H7 (cell line): ENCODE data around the gene SOX2. TPM values are rescaled to one million over a fixed set of nuclear protein-coding genes. Genes with fewer than 3 reads are reported as not detected.
A peak's percentile ranks its signal among the peaks of the same experiment; 100 is the strongest.

Experiments used
- DNase-seq: peaks from one replicate; pipeline ENCODE4 v3.0.0; 2012
- H3K27me3 ChIP-seq: 2 replicates; pipeline ENCODE4 v1.6.0; 2011; ENCODE audit warnings: mild to moderate bottlenecking, low read length; ENCODE audit not compliant: control insufficient read depth, insufficient read depth
- H3K36me3 ChIP-seq: replicated peaks from 2 replicates; pipeline ENCODE4 v1.5.1; 2011; ENCODE audit warnings: low read length; ENCODE audit not compliant: control insufficient read depth, insufficient read depth
- H3K4me3 ChIP-seq: 2 replicates; pipeline ENCODE4 v1.5.1; 2011; ENCODE audit warnings: low read depth, mild to moderate bottlenecking, control low read depth, low read length, moderate library complexity; ENCODE audit not compliant: insufficient read depth
- total RNA-seq: library from RNA; depleted of rRNA; stranded (reverse); fragments of >200 nt; shearing (Covaris generic); gene quantifications from 2 replicates; pipeline ENCODE4 v1.2.3, GENCODE V29; 2014

Gene SOX2
- total RNA-seq, 1 experiment from 2014 or later = 233 TPM

DNA sequence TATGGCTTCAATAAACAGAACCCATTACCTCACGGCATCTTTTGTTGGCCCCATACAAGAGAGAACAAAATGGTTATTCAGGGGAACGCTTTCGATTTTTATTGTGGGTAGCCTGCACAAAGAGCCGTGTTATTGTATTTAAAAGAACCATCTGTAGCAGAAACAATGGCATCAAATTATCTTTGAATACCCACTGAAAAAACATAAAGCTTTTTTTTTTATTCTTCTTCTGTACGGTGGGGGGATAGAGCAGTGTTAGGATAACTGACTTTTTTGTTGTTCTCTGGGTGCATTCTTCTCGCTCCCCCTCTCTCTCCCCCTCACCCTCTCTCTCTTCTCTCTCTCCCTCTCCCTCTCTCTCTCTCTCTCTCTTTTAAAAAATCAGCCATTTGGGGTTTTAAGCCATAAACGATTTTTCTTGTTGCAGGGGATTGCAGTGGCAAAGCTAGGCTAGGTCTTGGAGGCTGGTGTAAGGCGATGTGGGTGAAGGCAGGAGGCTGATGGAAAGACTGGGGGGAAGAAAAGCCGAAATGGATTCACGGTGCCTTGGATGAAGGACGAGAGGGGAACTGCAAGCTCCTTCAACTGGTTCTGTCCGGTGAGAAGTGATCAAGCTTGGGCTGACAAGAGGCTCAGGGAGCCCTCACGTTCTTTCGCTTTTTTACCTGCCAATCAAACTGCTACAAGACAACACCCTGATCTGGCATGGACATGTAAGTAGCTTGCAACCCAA lies 12.4 kb upstream of the SOX2 start:
- peak overlapping the region; percentile 10; the same call in 1 of the 2 replicates for H3K4me3 ChIP-seq
- peaks cover 61% of the 10 kb centered on the region for H3K27me3 ChIP-seq
- DNase-seq = peak; percentile 60
- H3K36me3 ChIP-seq = no peaks in the 10 kb centered on the region

GRCh38 chr3:181700168-181701087 lies 11.3 kb upstream of the SOX2 start:
- H3K36me3 ChIP-seq = no peaks in the 10 kb centered on the region
- peak overlapping the region; percentile 12; the same call in 1 of the 2 replicates for H3K4me3 ChIP-seq
- H3K27me3 ChIP-seq = peaks cover 63% of the 10 kb centered on the region
- peak; percentile 75 for DNase-seq

DNA sequence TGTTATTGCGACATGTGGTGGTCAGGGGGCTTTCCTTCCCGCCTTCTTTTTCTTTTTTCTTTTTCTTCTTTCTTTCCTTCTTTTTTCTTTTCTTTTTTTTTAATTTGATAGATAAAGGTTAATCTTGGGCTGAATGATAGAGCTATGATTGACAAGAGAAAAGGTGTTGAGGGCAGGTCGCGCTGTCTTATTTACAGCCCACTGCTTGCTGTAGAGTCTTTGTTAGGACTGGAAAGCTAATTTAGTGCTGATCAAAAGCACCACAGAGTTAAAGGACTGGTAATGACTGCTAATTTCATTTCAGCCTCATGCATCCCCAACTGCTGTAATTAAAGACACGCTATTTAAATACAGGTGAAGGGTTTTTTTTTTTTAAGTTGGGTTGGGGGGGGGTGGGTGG lies 10.6 kb upstream of the SOX2 start:
- peaks cover 58% of the 10 kb centered on the region for H3K27me3 ChIP-seq
- no peak for DNase-seq
- H3K4me3 ChIP-seq = peak overlapping the region; percentile 8; the same call in 1 of the 2 replicates
- no peaks in the 10 kb centered on the region for H3K36me3 ChIP-seq

GRCh38 chr3:181703601-181704420 lies 7.9 kb upstream of the SOX2 start:
- Histone ChIP-seq H3K36me3 (no peaks in the 10 kb centered on the region), H3K4me3 (peak overlapping the region; percentile 31; the same call in 1 of the 2 replicates), H3K27me3 (peaks cover 32% of the 10 kb centered on the region; the same call in 1 of the 2 replicates)
- peak; percentile 74 for DNase-seq

DNA sequence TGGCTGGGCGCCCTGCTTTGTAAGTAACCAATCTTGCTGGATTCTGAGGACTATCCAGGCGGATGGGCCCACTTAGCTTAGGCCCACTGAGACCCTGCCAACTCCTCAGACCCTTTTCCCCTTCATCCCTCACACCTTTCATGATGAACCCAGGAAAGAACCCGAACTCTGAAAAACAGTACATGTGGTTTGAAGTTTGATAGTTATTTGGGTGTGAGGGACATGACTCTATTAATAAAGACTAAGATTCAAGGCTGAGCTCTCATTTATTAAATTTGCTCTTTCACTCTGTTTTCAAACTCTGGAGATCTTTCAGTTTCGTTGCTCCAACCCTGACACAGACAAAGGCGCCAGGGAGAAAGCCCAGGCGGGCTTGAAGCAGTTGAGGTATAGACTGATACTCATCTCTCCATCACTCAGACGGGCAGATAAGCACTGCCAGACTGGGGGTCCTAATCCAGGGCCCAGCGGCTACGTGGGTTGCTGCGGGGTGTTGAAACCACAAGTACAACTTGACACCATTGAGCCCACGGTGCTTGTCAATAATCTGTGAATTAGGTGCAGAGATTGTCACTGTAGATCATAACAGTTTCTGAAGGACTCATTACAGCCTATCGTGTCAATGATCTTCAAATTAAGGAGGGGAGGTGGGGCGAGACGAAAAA lies 7.2 kb upstream of the SOX2 start:
- no peak for DNase-seq
- Histone ChIP-seq H3K27me3 (peaks cover 27% of the 10 kb centered on the region; the same call in 1 of the 2 replicates), H3K36me3 (no peaks in the 10 kb centered on the region), H3K4me3 (peak overlapping the region; percentile 31; the same call in 1 of the 2 replicates)

DNA sequence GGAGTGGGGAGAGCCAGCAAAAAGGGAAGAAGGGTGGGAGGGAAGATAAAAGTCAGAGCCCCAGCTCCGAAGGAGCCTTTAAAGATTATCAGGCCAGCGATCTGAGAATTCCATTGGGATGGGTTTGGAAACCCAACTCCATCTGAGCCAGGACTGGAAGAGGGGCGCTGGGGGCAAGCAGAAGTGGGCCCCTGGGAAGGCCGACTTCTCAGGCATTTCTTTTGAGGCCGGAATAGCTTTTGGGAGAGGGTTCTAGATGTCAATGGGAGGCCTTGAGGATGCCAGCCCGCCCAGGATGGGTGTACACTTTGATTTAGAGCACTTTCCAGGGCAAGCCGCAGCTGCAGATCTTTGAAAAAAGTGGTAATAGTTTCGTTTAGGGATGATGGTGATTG lies 6.6 kb upstream of the SOX2 start:
- Histone ChIP-seq H3K27me3 (peaks cover 27% of the 10 kb centered on the region; the same call in 1 of the 2 replicates), H3K4me3 (no peak overlapping the region), H3K36me3 (no peaks in the 10 kb centered on the region)
- no peak for DNase-seq

DNA sequence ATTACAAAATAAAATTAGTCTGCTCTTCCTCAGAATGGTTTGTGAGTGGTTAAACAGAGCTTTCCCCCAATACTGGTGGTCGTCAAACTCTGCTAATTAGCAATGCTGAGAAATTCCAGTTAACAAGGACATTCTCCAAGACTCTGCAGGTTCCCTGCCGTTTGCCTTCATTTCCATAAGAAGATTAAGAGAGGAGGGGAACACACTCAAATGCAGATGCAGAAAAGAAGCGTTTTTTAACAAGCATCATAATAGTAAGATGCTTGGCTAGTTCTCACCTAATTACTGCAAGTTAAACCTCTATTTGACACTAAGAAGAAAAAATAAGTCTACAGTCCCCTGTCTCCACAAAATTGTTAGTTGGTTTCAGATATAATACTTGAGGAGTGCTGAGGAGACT lies 3.7 kb upstream of the SOX2 start:
- H3K36me3 ChIP-seq = no peaks in the 10 kb centered on the region
- no peak for DNase-seq
- H3K27me3 ChIP-seq = peaks cover 24% of the 10 kb centered on the region; the same call in 1 of the 2 replicates
- no peak overlapping the region for H3K4me3 ChIP-seq

GRCh38 chr3:181709537-181710279 lies 2.0 kb upstream of the SOX2 start:
- Histone ChIP-seq H3K4me3 (peak overlapping the region; percentile 78), H3K27me3 (peaks cover 7% of the 10 kb centered on the region), H3K36me3 (no peaks in the 10 kb centered on the region)
- DNase-seq = no peak

DNA sequence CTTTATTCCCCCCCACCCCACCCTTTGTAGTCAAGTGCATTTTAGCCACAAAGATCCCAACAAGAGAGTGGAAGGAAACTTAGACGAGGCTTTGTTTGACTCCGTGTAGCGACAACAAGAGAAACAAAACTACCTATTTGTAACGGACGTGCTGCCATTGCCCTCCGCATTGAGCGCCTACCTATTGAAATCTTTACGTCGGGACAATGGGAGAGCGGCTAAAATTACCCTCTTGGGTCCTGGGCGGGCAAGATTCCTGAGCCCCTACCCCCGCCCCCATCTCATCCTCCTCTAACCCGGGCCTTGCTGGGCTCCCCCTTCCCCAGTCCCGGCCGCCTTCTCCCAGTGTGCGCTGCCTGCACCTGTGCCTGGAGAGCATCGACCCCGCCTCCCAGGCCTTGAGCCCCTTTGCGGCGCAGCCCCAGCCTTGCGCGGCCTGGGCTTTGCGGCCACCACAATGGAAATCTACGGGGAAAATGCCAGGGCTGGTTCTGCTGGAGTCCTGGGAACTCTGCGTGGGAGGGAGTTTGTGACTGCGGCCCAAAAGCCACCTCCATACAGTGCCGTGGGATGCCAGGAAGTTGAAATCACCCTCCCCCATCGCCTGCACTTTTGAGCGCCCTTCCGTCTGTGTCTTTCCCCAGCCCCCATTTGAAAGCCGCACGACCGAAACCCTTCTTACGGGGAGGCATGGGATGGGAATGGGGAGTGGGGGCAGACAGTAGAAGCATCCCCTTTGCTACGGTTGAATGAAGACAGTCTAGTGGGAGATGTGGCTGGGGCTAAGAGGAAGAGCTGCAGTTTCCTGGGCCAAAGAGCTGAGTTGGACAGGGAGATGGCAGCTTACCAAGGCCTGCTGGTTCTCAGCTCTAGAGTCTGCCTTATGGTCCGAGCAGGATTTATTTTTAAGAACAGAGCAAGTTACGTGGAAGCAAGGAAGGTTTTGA lies 1.1 kb upstream of the SOX2 start:
- Histone ChIP-seq H3K4me3 (peak overlapping the region; percentile 78), H3K36me3 (no peaks in the 10 kb centered on the region), H3K27me3 (peaks cover 2% of the 10 kb centered on the region)
- DNase-seq = peak; percentile 90

DNA sequence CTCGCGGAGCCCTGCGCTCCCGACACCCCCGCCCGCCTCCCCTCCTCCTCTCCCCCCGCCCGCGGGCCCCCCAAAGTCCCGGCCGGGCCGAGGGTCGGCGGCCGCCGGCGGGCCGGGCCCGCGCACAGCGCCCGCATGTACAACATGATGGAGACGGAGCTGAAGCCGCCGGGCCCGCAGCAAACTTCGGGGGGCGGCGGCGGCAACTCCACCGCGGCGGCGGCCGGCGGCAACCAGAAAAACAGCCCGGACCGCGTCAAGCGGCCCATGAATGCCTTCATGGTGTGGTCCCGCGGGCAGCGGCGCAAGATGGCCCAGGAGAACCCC lies 464 bp downstream of the SOX2 start:
- H3K27me3 ChIP-seq = peaks cover 1% of the 10 kb centered on the region; the same call in 1 of the 2 replicates
- DNase-seq = no peak

DNA sequence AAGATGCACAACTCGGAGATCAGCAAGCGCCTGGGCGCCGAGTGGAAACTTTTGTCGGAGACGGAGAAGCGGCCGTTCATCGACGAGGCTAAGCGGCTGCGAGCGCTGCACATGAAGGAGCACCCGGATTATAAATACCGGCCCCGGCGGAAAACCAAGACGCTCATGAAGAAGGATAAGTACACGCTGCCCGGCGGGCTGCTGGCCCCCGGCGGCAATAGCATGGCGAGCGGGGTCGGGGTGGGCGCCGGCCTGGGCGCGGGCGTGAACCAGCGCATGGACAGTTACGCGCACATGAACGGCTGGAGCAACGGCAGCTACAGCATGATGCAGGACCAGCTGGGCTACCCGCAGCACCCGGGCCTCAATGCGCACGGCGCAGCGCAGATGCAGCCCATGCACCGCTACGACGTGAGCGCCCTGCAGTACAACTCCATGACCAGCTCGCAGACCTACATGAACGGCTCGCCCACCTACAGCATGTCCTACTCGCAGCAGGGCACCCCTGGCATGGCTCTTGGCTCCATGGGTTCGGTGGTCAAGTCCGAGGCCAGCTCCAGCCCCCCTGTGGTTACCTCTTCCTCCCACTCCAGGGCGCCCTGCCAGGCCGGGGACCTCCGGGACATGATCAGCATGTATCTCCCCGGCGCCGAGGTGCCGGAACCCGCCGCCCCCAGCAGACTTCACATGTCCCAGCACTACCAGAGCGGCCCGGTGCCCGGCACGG lies 991 bp downstream of the SOX2 start:
- no peak for DNase-seq
- Histone ChIP-seq H3K36me3 (no peaks in the 10 kb centered on the region), H3K4me3 (peak overlapping the region; percentile 99), H3K27me3 (peaks cover 1% of the 10 kb centered on the region; the same call in 1 of the 2 replicates)

More for the DNA sequence above, 464 bp downstream of the SOX2 start:
- Histone ChIP-seq H3K36me3 (no peaks in the 10 kb centered on the region), H3K4me3 (peak overlapping the region; percentile 99)

DNA sequence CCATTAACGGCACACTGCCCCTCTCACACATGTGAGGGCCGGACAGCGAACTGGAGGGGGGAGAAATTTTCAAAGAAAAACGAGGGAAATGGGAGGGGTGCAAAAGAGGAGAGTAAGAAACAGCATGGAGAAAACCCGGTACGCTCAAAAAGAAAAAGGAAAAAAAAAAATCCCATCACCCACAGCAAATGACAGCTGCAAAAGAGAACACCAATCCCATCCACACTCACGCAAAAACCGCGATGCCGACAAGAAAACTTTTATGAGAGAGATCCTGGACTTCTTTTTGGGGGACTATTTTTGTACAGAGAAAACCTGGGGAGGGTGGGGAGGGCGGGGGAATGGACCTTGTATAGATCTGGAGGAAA lies 1.5 kb downstream of the SOX2 start:
- H3K4me3 ChIP-seq = peak overlapping the region; percentile 99
- no peaks in the 10 kb centered on the region for H3K36me3 ChIP-seq
- DNase-seq = no peak
- H3K27me3 ChIP-seq = peaks cover 1% of the 10 kb centered on the region; the same call in 1 of the 2 replicates
